Renal cortical epithelial cell (primary cell): ENCODE data around the gene RGS12. TPM values are rescaled to one million over a fixed set of nuclear protein-coding genes. Genes with fewer than 3 reads are reported as not detected.

Experiments
- DNase-seq: peaks from one replicate; pipeline ENCODE4 v3.0.0-alpha.2; 2011; ENCODE audit warnings: low read depth
- total RNA-seq: library from RNA; depleted of rRNA; stranded (reverse); fragments of >200 nt; gene quantifications from 2 replicates; pipeline ENCODE4 v1.2.3, GENCODE V29; 2014

Gene RGS12
- total RNA-seq, 1 donor from 2014 or later: 27.4 TPM

GRCh38 chr4:3252831-3253641 lies 39.8 kb upstream of the RGS12 start:
- DNase-seq: no peak

GRCh38 chr4:3253808-3254207 lies 39.0 kb upstream of the RGS12 start:
- no peak for DNase-seq

DNA sequence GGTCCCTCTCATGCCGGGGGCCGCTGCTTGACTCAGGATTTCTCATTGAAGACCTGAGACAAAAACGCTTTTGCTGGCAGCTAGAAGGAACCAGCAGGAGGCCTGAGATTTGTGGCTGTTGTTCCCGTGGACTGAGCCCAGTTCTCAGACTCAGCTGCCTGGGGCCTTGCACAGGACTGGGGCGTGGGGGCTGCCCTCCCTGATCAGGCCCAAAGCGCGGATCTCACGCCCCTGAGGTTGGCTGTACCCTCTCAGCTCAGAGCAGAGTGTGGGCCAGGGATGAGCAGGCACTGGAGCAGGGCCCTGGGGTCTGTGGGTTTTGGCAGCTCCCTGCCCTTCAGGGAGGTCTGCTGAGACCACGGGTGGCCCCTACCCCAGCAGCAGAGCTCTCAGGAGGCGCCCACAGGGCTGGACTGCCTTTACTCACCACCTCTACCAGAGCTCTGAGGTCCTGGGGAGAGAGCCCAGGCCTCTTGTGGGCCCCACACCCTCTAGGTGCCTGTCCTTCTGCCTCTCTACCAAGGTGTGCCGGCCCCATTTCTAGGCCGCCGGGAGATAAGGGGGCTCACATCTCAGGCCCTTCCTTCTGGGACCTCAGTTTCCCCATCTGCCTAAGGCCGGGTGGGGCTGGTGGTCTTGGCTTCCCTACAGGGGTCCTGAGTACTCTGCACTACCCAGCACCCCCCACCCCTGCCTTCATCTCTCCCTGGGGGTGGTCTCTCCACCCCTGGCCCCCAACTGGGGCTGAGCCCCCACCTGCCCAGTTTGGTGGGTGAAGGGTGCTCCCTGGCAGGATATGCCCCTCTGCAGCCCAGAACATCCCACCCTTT lies 38.3 kb upstream of the RGS12 start:
- no peak for DNase-seq

- DNase-seq: no peak
Observed at GRCh38 chr4:3255611-3256186, 37.1 kb upstream of the RGS12 start.

GRCh38 chr4:3256230-3257102 lies 36.4 kb upstream of the RGS12 start:
- DNase-seq: no peak

- no peak for DNase-seq
Observed at GRCh38 chr4:3257103-3257555, 35.7 kb upstream of the RGS12 start.

- DNase-seq: peak; percentile 9
Observed at GRCh38 chr4:3257556-3258482, 35.0 kb upstream of the RGS12 start.

DNA sequence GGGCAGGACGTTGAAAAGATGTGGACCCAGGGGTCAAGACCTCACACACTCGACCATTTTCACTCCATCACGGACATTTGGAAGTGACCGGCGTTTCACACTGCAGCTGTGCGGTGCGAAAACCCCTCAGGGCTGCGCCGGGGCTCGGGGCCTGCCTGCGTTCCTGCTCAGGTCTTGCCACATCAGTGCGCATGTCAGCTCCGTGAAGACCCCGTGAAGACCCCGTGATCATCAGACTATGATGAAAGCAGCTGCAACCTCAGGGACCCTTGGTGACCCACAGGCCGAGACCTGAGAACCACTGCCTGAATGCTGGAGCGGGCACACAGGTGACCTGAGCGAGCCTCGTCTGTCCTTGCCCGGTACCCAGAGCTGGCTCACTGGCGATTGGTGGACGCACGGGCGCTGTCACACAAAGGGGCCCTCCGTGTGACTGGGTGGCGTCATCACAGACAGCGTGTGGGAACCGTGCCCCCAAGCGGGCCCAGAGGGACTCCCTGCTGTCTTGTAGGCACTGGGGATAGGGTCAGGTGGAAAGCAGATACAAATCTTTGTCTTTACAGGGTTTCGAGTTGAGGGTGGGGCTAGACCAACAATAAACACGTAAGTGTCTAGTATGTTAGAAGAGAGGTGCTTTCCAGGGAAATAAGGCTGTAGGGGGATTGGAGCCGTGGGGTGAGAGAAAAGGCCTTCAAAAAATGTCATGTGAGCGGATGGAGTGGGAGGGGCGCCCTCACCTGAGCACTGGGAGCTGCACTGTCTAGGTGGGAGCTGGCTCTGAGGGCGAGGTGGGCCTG lies 31.2 kb upstream of the RGS12 start:
- no peak for DNase-seq

DNA sequence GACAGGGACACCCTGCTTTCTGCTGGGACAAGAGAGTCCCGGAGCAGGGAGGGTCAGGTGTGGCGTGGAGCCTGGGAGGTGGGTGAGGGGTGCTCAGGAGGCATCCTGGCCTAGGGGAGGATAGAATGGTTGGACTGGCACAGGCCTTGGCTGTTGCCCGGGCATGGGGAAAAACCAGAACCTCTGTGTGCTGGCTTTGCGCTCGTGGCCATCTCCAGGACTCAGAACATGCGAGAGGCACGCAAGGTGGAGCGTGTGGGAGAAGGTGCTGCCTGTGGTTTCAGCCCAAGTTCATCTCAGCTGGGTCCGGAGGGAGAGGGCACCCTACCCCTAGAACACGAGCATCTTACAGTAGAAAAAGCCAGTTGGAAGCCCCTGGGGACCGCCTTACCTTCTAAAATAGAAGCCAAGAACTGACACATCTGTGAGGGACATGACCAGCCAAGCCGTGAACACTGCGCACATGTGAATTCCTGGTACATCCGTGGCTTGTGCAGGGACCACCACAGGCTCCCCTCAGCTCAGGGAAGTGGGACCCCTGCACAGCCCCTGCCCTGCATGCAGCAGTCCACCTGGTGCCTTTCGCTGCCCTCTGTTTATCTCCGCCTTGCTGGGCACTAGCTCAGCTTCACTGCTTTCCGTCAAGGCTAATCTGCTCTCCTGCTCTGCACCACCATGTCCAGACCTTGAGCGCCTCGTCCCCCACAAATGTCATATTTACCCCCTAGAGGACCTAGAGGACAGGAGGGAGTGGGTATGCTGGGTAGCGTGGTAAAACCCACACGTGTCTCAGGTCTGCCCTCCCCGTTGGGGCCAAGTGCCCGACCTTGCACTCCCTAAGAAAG lies 30.4 kb upstream of the RGS12 start:
- DNase-seq: no peak

GRCh38 chr4:3263053-3263875 lies 29.6 kb upstream of the RGS12 start:
- no peak for DNase-seq

DNA sequence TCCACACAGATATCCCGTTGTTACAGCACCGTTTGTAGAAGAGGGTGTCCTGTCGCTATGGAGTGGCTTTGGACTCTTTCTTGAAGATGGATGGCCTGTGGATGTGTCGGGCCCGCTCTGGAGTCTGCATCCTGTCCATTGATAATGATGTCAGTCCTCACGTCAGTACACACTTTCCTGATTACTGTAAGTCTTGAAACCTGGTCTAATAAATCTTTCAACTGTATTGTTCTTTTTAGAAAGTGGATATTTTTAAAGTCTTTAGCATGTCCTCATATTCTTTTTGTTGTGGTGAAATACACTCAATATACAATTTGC lies 29.0 kb upstream of the RGS12 start:
- DNase-seq: no peak

GRCh38 chr4:3266076-3266475 lies 26.7 kb upstream of the RGS12 start:
- no peak for DNase-seq

- no peak for DNase-seq
Observed at GRCh38 chr4:3267576-3268394, 25.0 kb upstream of the RGS12 start.

DNA sequence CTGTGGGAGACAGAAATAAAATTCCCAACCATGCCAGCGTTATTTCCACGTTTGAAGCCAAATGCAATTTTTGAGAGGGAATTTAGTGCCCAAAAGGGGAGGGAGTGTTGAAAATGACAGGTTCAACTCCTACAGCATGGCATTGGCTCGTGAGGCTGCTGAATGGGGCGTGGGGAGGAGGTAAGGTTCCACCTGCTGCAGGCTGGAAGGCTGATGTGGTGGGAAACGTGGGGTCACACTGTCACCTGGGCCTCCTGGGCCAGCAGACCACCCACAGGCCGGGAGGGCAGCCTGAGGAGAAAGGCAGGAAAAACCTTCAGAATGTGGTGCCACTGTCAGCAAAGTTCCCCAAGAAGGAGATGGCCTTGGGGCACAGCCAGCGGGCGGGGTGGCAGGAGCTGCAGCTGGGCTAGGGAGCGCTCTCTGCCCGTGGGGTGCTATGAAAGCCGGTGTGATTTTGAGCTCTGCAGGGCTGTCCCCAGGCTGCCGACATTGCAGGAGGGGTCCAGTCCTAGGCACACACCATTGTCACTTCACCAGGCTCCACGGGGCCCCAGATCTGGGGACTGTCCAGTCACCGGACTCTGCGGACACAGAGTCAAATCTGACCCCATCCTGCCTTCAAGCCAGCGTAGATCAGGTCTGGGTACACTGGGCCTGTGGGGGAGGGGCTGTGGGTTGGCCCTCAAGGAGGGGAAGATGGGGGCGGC lies 24.3 kb upstream of the RGS12 start:
- no peak for DNase-seq

DNA sequence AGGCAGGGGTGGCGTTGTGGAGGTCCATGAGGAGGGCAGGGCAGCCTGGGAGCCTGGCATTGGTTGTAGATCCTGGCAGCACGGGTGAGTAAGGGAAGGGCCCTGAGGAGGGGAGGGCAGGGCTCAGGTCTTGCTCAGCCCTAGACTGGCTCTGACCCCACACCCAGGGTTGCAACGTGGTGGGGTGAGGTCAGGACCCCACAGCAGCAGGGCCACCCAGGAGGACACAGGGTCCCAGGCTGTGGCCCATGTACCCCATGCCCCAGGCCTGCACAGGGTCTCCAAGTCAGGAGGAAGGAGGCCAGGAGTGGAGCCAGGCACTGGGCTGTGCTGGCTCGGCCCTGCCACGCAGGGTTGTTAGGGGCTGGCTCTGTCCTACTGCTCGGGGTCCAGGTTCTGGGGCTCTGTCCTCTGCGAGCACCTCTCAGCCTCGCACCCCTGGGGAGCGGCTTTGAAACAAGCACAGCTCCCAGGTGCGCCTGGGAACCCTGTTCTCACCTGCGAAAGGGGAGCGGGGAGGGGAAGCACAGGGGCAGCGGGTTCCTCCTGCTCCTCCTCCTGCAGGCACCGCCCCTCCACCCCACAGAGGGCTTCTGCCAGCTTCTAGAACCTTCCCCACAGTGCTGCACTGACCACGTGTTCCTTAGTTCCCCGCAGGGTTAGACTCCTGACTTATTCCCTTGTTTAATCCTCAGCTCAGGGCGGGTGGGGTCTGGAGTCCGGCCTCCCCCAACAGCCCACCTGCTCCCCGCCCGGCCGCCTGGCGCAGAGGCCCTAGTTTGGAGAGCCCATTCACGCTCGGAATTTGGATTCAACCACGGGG lies 23.5 kb upstream of the RGS12 start:
- DNase-seq: no peak
